ENCODE results near the gene LIN52. TPM values are rescaled to one million over a fixed set of nuclear protein-coding genes. Genes with fewer than 3 reads are reported as not detected.

LIN52 gene, protein sequence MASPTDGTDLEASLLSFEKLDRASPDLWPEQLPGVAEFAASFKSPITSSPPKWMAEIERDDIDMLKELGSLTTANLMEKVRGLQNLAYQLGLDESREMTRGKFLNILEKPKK
- total RNA-seq, result 5.0 and 11.7 TPM in 2 replicates

GRCh38 chr14:74084277-74085046, at the start of gene LIN52, which contains the start of gene ALDH6A1:
TSS of gene LIN52 (plus strand) at chr14:74084956. CDS start at chr14:74084975, 19 bp downstream.
TSS of gene ALDH6A1 (minus strand) at chr14:74084453. CDS start at chr14:74084394, 59 bp downstream.
- peak; percentile 99 for DNase-seq (ENCODE audit: extremely low read depth, low read depth, low spot score)

- DNase-seq (ENCODE audit: extremely low read depth, low read depth, low spot score), result no peak
Observed at GRCh38 chr14:74035556-74035955, 49.2 kb upstream of the LIN52 start.

DNA sequence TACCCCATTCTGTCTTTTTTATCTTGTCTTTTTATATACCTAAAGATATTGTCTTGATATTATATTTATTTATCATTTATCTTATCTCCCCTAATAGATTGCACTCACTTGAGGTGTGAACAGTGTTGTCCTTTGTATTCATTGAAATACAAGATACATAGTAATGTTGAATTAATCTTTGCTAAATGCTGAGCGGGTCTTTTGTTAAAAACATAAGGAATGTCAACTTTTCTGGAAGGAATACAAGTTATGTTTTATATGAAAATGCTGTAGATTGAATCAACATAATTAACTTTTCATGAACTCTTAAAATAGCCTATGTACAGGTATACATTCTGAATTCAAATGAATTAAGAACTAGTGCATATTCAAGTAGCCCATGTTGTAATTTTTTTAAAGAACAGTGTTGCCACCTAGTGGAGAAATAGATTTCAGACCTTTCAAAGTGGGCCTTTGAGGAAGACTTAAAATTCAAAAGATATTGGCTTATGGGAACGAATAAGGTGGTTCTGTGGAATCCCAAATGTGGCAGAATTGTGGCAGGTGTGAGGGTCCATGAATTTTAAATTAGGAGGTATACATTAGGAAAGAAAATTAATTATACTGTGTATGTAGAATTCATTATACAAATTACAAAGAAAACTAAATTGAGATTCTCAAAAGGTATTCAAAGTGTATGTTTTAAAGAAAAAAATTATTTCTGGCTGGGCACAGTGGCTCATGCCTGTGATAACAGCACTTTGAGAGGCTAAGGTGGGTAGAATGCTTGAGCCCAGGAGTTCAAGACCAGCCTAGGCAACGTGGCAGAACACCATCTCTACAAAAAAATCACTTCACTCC, 46.5 kb upstream of the LIN52 start:
- DNase-seq (ENCODE audit: extremely low read depth, low read depth, low spot score), result peak; percentile 31

- no peak for DNase-seq (ENCODE audit: extremely low read depth, low read depth, low spot score)
Observed at GRCh38 chr14:74042296-74042695, 42.5 kb upstream of the LIN52 start.

- no peak for DNase-seq (ENCODE audit: extremely low read depth, low read depth, low spot score)
Observed at GRCh38 chr14:74045522-74045921, 39.2 kb upstream of the LIN52 start.

- no peak for DNase-seq (ENCODE audit: extremely low read depth, low read depth, low spot score)
Observed at GRCh38 chr14:74048281-74048680, 36.5 kb upstream of the LIN52 start.

GRCh38 chr14:74049876-74050495, 34.8 kb upstream of the LIN52 start:
- DNase-seq (ENCODE audit: extremely low read depth, low read depth, low spot score), result no peak

GRCh38 chr14:74062809-74063150, 22.0 kb upstream of the LIN52 start:
- no peak for DNase-seq (ENCODE audit: extremely low read depth, low read depth, low spot score)

DNA sequence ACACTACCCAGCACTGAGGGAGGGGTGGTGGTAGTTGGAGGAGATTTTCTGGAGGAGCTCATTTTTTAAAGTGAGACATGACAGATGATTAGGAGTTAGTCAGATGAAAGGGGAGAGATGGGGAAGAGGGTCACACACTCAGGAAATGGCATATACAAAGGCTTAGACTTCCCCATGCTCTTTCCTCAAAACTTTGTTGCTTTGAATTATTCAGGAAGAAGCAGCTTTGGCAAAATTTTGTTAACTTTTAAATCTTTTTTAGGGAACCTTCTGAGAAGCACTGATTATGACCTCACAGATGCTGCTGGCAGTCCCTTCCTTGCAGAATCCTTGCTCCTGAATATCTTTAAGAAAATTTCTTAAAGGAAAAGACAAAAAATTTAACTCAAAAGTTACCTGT, 20.3 kb upstream of the LIN52 start:
- no peak for DNase-seq (ENCODE audit: extremely low read depth, low read depth, low spot score)

- no peak for DNase-seq (ENCODE audit: extremely low read depth, low read depth, low spot score)
Observed at GRCh38 chr14:74064883-74065282, 19.9 kb upstream of the LIN52 start.

DNA sequence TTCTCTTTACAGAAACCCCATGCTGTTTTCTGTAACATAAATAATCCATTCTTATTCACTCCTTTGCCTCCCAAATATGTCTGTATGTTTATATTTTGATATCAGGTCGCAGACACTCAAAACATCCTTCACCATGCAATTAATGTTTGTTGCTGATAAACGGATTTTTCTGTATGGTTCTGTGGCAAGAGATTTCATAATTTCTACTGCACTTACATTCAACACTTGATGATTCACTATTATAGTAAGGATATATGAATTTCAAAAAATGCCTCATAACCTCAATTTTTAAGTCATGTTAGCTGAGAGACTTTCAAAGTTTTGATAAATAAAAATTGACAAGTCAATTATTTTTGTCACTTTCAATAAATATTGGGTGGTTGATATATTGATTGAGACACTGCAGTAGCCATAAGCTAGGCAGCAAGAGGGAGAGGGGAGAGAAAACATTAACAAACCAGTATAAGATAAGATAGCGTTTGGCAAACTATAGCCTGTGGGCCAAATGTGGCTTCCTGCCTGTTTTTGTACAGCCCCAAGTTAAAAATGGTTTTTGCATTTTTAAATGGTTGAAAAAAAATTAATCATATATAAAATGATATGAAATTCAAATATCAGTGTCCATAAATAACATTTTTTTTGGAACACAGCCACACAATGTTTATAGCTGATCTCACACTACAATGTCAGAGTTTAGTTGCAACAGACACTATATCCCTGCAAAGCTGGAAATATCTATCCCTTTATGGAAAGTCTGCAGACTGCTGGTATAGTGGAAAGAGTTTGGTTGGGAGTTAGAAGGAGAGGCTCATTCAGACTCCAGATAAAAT, 18.8 kb upstream of the LIN52 start:
- no peak for DNase-seq (ENCODE audit: extremely low read depth, low read depth, low spot score)

DNA sequence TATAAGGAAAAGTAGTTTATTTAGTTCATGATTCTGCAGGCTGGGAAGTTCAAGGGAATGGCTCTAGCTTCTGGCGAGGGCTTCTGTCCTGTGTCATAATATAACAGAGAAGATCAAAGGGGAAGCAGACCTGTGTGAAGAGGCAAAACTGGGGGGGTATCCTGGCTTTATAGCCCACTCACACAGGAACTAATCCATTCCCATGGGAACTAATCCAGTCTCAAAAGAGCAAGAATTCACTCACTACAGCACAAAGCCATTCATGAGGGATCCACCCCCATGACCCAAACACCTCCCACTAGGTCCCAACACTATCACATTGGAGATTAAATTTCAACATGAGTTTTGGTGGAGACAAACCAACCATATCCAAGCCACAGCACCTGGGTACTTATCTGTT, 7.4 kb upstream of the LIN52 start:
- no peak for DNase-seq (ENCODE audit: extremely low read depth, low read depth, low spot score)

DNA sequence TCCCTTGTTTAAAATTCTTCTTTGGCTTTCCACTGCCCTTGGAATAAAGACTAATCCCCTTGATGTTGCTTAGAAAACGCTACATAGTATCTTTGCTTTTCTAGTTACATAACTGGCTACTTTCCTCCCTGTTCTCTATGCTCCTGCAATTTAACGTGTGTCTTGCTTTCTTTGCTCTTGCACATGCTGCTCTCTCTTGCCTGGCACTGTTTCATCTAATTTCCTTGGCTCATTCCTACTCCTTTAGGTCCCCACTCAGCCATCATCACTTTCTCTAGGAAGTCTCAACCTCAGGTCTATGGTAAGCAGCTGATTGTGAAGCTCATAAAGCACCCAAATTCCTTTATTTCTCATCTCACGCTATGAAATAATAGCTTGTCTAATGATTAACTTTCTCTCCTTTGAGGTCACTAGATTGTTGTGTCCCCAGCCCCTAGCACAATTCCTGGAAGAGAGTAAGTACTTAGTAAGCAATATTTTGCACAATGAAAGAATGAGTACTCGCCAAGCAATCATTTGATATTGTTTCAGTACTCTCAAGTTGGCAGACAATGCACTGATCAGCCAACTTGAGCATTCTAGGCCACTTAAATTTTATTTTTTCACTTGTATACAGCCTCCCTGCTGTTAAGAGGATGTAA, 3.8 kb upstream of the LIN52 start:
- no peak for DNase-seq (ENCODE audit: extremely low read depth, low read depth, low spot score)

- no peak for DNase-seq (ENCODE audit: extremely low read depth, low read depth, low spot score)
Observed at GRCh38 chr14:74081491-74081890, 3.3 kb upstream of the LIN52 start.

- DNase-seq (ENCODE audit: extremely low read depth, low read depth, low spot score), result no peak
Observed at GRCh38 chr14:74083161-74083560, 1.6 kb upstream of the LIN52 start.

- no peak for DNase-seq (ENCODE audit: extremely low read depth, low read depth, low spot score)
Observed at GRCh38 chr14:74083784-74084276, 926 bp upstream of the LIN52 start.

- DNase-seq (ENCODE audit: extremely low read depth, low read depth, low spot score), result no peak
Observed at GRCh38 chr14:74085047-74085637, 386 bp downstream of the LIN52 start.

- no peak for DNase-seq (ENCODE audit: extremely low read depth, low read depth, low spot score)
Observed at GRCh38 chr14:74085828-74086227, 1.1 kb downstream of the LIN52 start.

DNA sequence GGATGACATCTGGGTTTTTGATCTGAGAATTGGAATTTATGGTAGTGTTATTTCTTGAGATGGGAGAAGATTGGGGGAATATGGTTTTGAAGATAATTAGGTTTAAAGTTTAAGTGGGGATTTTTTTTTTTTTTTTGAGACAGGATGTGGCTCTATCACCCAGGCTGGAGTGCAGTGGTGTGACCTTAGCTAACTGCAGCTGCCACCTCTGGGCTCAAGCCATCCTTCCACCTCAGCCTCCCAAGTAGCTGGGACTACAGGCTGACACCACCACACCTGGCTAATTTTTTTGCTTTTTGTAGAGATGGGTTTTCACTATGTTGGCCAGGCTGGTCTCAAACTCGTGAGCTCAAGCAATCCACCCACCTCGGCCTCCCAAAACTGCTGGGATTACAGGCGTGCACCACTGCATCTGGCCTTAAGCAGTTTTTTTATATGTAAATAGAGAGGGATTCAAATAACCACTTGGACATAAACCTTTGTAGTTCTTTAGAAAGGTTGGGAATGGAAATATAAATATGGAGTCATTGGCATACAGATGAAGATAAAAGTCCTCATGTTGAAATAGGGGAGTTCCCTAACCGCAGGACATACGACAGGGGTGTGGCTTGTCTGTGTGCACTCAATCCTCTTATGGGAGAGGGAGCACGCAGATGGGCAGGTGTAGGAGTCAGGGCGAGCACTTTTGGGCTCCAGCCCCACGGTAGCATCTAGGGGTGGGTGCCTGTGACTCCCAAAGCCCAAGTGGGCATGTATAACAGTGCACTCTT, 4.7 kb downstream of the LIN52 start:
- no peak for DNase-seq (ENCODE audit: extremely low read depth, low read depth, low spot score)
